ENCODE measurements around the gene HAND2. TPM values are rescaled to one million over a fixed set of nuclear protein-coding genes. Genes with fewer than 3 reads are reported as not detected.

HAND2 gene
- total and polyA plus RNA-seq, 9 donors: 0.14 to 9.2 (median 0.75) TPM

GRCh38 chr4:173564461-173564860 is 34.4 kb upstream of the HAND2 start:
- no peaks in the 10 kb centered on the region for H3K9me3 ChIP-seq (replicated peaks; ENCODE audit: control insufficient read depth, low read depth, low read length)
- H3K27ac ChIP-seq (ENCODE audit: low read length): no peak overlapping the region
- no peaks in the 10 kb centered on the region for H3K27me3 ChIP-seq (ENCODE audit: control insufficient read depth, insufficient read depth, low read length)
- no peak for DNase-seq
- H3K4me1 ChIP-seq (ENCODE audit: control insufficient read depth, insufficient read depth, low read length): no peaks in the 10 kb centered on the region
- H3K36me3 ChIP-seq (ENCODE audit: control insufficient read depth, insufficient read depth, low read length): no peaks in the 10 kb centered on the region
- H3K4me3 ChIP-seq (ENCODE audit: low read length): no peak overlapping the region
- no CpG with 5 or more reads among the region's 2 CpGs for WGBS (ENCODE audit: insufficient coverage)

GRCh38 chr4:173560896-173561295 is 30.9 kb upstream of the HAND2 start:
- no peak for DNase-seq
- Histone ChIP-seq H3K36me3 (ENCODE audit: control insufficient read depth, insufficient read depth, low read length) (no peaks in the 10 kb centered on the region), H3K27ac (ENCODE audit: low read length) (no peak overlapping the region), H3K4me1 (ENCODE audit: control insufficient read depth, insufficient read depth, low read length) (no peaks in the 10 kb centered on the region), H3K9me3 (replicated peaks; ENCODE audit: control insufficient read depth, low read depth, low read length) (no peaks in the 10 kb centered on the region), H3K4me3 (ENCODE audit: low read length) (no peak overlapping the region), H3K27me3 (ENCODE audit: control insufficient read depth, insufficient read depth, low read length) (peaks cover 5% of the 10 kb centered on the region)
- no CpG with 5 or more reads among the region's 1 CpG for WGBS (ENCODE audit: insufficient coverage)

- Histone ChIP-seq H3K27ac (ENCODE audit: low read length) (no peak overlapping the region), H3K4me1 (ENCODE audit: control insufficient read depth, insufficient read depth, low read length) (no peaks in the 10 kb centered on the region), H3K36me3 (ENCODE audit: control insufficient read depth, insufficient read depth, low read length) (no peaks in the 10 kb centered on the region), H3K27me3 (ENCODE audit: control insufficient read depth, insufficient read depth, low read length) (peaks cover 11% of the 10 kb centered on the region), H3K9me3 (replicated peaks; ENCODE audit: control insufficient read depth, low read depth, low read length) (no peaks in the 10 kb centered on the region), H3K4me3 (ENCODE audit: low read length) (no peak overlapping the region)
- DNase-seq: no peak
- WGBS (ENCODE audit: insufficient coverage): 60% methylated on average over 1 of the region's 2 CpGs
Observed at GRCh38 chr4:173556398-173557131, 26.5 kb upstream of the HAND2 start.

GRCh38 chr4:173547889-173548288 is 17.9 kb upstream of the HAND2 start:
- no peak overlapping the region for H3K27ac ChIP-seq (ENCODE audit: low read length)
- WGBS (ENCODE audit: insufficient coverage): 48% methylated on average over 5 of the region's 13 CpGs
- no peak overlapping the region for H3K4me3 ChIP-seq (ENCODE audit: low read length)
- peaks cover 2% of the 10 kb centered on the region for H3K4me1 ChIP-seq (ENCODE audit: control insufficient read depth, insufficient read depth, low read length)
- no peaks in the 10 kb centered on the region for H3K9me3 ChIP-seq (replicated peaks; ENCODE audit: control insufficient read depth, low read depth, low read length)
- DNase-seq: no peak
- no peaks in the 10 kb centered on the region for H3K36me3 ChIP-seq (ENCODE audit: control insufficient read depth, insufficient read depth, low read length)
- peaks cover 28% of the 10 kb centered on the region for H3K27me3 ChIP-seq (ENCODE audit: control insufficient read depth, insufficient read depth, low read length)

GRCh38 chr4:173546776-173547175 is 16.7 kb upstream of the HAND2 start:
- Histone ChIP-seq H3K9me3 (replicated peaks; ENCODE audit: control insufficient read depth, low read depth, low read length) (no peaks in the 10 kb centered on the region), H3K36me3 (ENCODE audit: control insufficient read depth, insufficient read depth, low read length) (no peaks in the 10 kb centered on the region), H3K4me1 (ENCODE audit: control insufficient read depth, insufficient read depth, low read length) (peaks cover 2% of the 10 kb centered on the region), H3K27ac (ENCODE audit: low read length) (no peak overlapping the region), H3K4me3 (ENCODE audit: low read length) (no peak overlapping the region), H3K27me3 (ENCODE audit: control insufficient read depth, insufficient read depth, low read length) (peaks cover 33% of the 10 kb centered on the region)
- no peak for DNase-seq
- WGBS (ENCODE audit: insufficient coverage): 100% methylated on average over 1 of the region's 2 CpGs

GRCh38 chr4:173545440-173545839 is 15.4 kb upstream of the HAND2 start:
- DNase-seq: no peak
- no CpG with 5 or more reads among the region's 2 CpGs for WGBS (ENCODE audit: insufficient coverage)
- H3K4me3 ChIP-seq (ENCODE audit: low read length): no peak overlapping the region
- H3K4me1 ChIP-seq (ENCODE audit: control insufficient read depth, insufficient read depth, low read length): peaks cover 2% of the 10 kb centered on the region
- H3K36me3 ChIP-seq (ENCODE audit: control insufficient read depth, insufficient read depth, low read length): no peaks in the 10 kb centered on the region
- H3K27me3 ChIP-seq (ENCODE audit: control insufficient read depth, insufficient read depth, low read length): peaks cover 35% of the 10 kb centered on the region
- no peak overlapping the region for H3K27ac ChIP-seq (ENCODE audit: low read length)
- no peaks in the 10 kb centered on the region for H3K9me3 ChIP-seq (replicated peaks; ENCODE audit: control insufficient read depth, low read depth, low read length)

GRCh38 chr4:173543266-173543665 is 13.2 kb upstream of the HAND2 start:
- Histone ChIP-seq H3K27ac (ENCODE audit: low read length) (no peak overlapping the region), H3K4me3 (ENCODE audit: low read length) (no peak overlapping the region), H3K27me3 (ENCODE audit: control insufficient read depth, insufficient read depth, low read length) (peaks cover 37% of the 10 kb centered on the region), H3K36me3 (ENCODE audit: control insufficient read depth, insufficient read depth, low read length) (no peaks in the 10 kb centered on the region), H3K9me3 (replicated peaks; ENCODE audit: control insufficient read depth, low read depth, low read length) (no peaks in the 10 kb centered on the region), H3K4me1 (ENCODE audit: control insufficient read depth, insufficient read depth, low read length) (peaks cover 8% of the 10 kb centered on the region)
- DNase-seq: no peak
- no CpG with 5 or more reads among the region's 3 CpGs for WGBS (ENCODE audit: insufficient coverage)

- H3K27ac ChIP-seq (ENCODE audit: low read length): no peak overlapping the region
- peaks cover 52% of the 10 kb centered on the region for H3K27me3 ChIP-seq (ENCODE audit: control insufficient read depth, insufficient read depth, low read length)
- no peak for DNase-seq
- H3K36me3 ChIP-seq (ENCODE audit: control insufficient read depth, insufficient read depth, low read length): no peaks in the 10 kb centered on the region
- no peaks in the 10 kb centered on the region for H3K9me3 ChIP-seq (replicated peaks; ENCODE audit: control insufficient read depth, low read depth, low read length)
- WGBS (ENCODE audit: insufficient coverage): no CpG with 5 or more reads among the region's 3 CpGs
- H3K4me3 ChIP-seq (ENCODE audit: low read length): no peak overlapping the region
- peaks cover 13% of the 10 kb centered on the region for H3K4me1 ChIP-seq (ENCODE audit: control insufficient read depth, insufficient read depth, low read length)
Observed at GRCh38 chr4:173539986-173540385, 10.0 kb upstream of the HAND2 start.

- Histone ChIP-seq H3K27ac (ENCODE audit: low read length) (no peak overlapping the region), H3K36me3 (ENCODE audit: control insufficient read depth, insufficient read depth, low read length) (no peaks in the 10 kb centered on the region), H3K4me3 (ENCODE audit: low read length) (peak overlapping the region; percentile 34), H3K27me3 (ENCODE audit: control insufficient read depth, insufficient read depth, low read length) (peaks cover 55% of the 10 kb centered on the region), H3K4me1 (ENCODE audit: control insufficient read depth, insufficient read depth, low read length) (peaks cover 13% of the 10 kb centered on the region), H3K9me3 (replicated peaks; ENCODE audit: control insufficient read depth, low read depth, low read length) (no peaks in the 10 kb centered on the region)
- no peak for DNase-seq
- 13% methylated on average over 8 of the region's 15 CpGs for WGBS (ENCODE audit: insufficient coverage)
Observed at GRCh38 chr4:173538909-173539445, 8.9 kb upstream of the HAND2 start.

- H3K9me3 ChIP-seq (replicated peaks; ENCODE audit: control insufficient read depth, low read depth, low read length): no peaks in the 10 kb centered on the region
- peaks cover 58% of the 10 kb centered on the region for H3K27me3 ChIP-seq (ENCODE audit: control insufficient read depth, insufficient read depth, low read length)
- 4% methylated on average over 51 of the region's 60 CpGs for WGBS (ENCODE audit: insufficient coverage)
- H3K36me3 ChIP-seq (ENCODE audit: control insufficient read depth, insufficient read depth, low read length): no peaks in the 10 kb centered on the region
- H3K4me3 ChIP-seq (ENCODE audit: low read length): peak overlapping the region; percentile 34
- peaks cover 13% of the 10 kb centered on the region for H3K4me1 ChIP-seq (ENCODE audit: control insufficient read depth, insufficient read depth, low read length)
- no peak overlapping the region for H3K27ac ChIP-seq (ENCODE audit: low read length)
- DNase-seq: no peak
Observed at GRCh38 chr4:173538148-173538908, 8.3 kb upstream of the HAND2 start.
